ENCODE measurements around the gene GINS1. TPM values are rescaled to one million over a fixed set of nuclear protein-coding genes. Genes with fewer than 3 reads are reported as not detected.

The GINS1 gene
- total RNA-seq, 1 donor from 2014 or later, result 5.4 TPM

GRCh38 chr20:25476106-25477013 lies 68.9 kb downstream of the GINS1 start:
- no peak for ATAC-seq (ENCODE audit: low read depth)
- no peaks in the 10 kb centered on the region for H3K27me3 Mint-ChIP-seq

GRCh38 chr20:25477014-25477882 lies 69.8 kb downstream of the GINS1 start:
- H3K9me3 Mint-ChIP-seq, result no peaks in the 10 kb centered on the region
- ATAC-seq (ENCODE audit: low read depth) (no peak), DNase-seq (no peak)
- TF ChIP-seq CTCF (IDR thresholded peaks at IDR 0.05), result no peak
- ChIA-PET CTCF (no interaction called here), POLR2A (no interaction called here)
- no peak overlapping the region for H3K27ac Mint-ChIP-seq
- H3K4me1 Mint-ChIP-seq, result no peaks in the 10 kb centered on the region
- H3K36me3 Mint-ChIP-seq (ENCODE audit: low read depth), result no peaks in the 10 kb centered on the region
- intact Hi-C loops (cut with micrococcal nuclease), result no loop called here
- H3K27me3 Mint-ChIP-seq, result no peaks in the 10 kb centered on the region
- H3K4me3 Mint-ChIP-seq, result no peak overlapping the region

More at GRCh38 chr20:25476106-25477013, 68.9 kb downstream of the GINS1 start:
- DNase-seq, result no peak
- ChIA-PET CTCF (no interaction called here), POLR2A (no interaction called here)
- H3K4me1 Mint-ChIP-seq, result no peaks in the 10 kb centered on the region
- no peak for TF ChIP-seq CTCF (IDR thresholded peaks at IDR 0.05)
- H3K4me3 Mint-ChIP-seq, result no peak overlapping the region
- intact Hi-C loops (cut with micrococcal nuclease), result no loop called here
- H3K27ac Mint-ChIP-seq, result no peak overlapping the region
- no peaks in the 10 kb centered on the region for H3K9me3 Mint-ChIP-seq
- H3K36me3 Mint-ChIP-seq (ENCODE audit: low read depth), result no peaks in the 10 kb centered on the region

GRCh38 chr20:25478889-25479568 lies 71.6 kb downstream of the GINS1 start:
- no peak for TF ChIP-seq CTCF (IDR thresholded peaks at IDR 0.05)
- POLR2A ChIA-PET, result no interaction called here
- Mint-ChIP-seq H3K27me3 (no peaks in the 10 kb centered on the region), H3K4me3 (no peak overlapping the region), H3K27ac (no peak overlapping the region), H3K4me1 (no peaks in the 10 kb centered on the region), H3K36me3 (ENCODE audit: low read depth) (no peaks in the 10 kb centered on the region), H3K9me3 (no peaks in the 10 kb centered on the region)
- CTCF ChIA-PET, result no interaction called here
- no peak for DNase-seq
- intact Hi-C loops (cut with micrococcal nuclease), result no loop called here
- ATAC-seq (ENCODE audit: low read depth), result no peak

GRCh38 chr20:25479638-25480037 lies 72.2 kb downstream of the GINS1 start:
- no peak for TF ChIP-seq CTCF (IDR thresholded peaks at IDR 0.05)
- CTCF ChIA-PET, result no interaction called here
- POLR2A ChIA-PET, result no interaction called here
- H3K27me3 Mint-ChIP-seq, result no peaks in the 10 kb centered on the region
- intact Hi-C loops (cut with micrococcal nuclease), result no loop called here
- ATAC-seq (ENCODE audit: low read depth) (no peak), DNase-seq (no peak)
- no peaks in the 10 kb centered on the region for H3K36me3 Mint-ChIP-seq (ENCODE audit: low read depth)
- no peak overlapping the region for H3K4me3 Mint-ChIP-seq
- H3K27ac Mint-ChIP-seq, result no peak overlapping the region
- no peaks in the 10 kb centered on the region for H3K9me3 Mint-ChIP-seq
- peaks cover 1% of the 10 kb centered on the region for H3K4me1 Mint-ChIP-seq

GRCh38 chr20:25480156-25480555 lies 72.7 kb downstream of the GINS1 start:
- DNase-seq, result no peak
- intact Hi-C loops (cut with micrococcal nuclease), result no loop called here
- Mint-ChIP-seq H3K27ac (no peak overlapping the region), H3K9me3 (no peaks in the 10 kb centered on the region), H3K4me1 (peaks cover 6% of the 10 kb centered on the region), H3K36me3 (ENCODE audit: low read depth) (no peaks in the 10 kb centered on the region), H3K27me3 (no peaks in the 10 kb centered on the region), H3K4me3 (no peak overlapping the region)
- ATAC-seq (ENCODE audit: low read depth), result no peak
- POLR2A ChIA-PET, result no interaction called here
- no peak for TF ChIP-seq CTCF (IDR thresholded peaks at IDR 0.05)
- CTCF ChIA-PET, result no interaction called here
